Cardiac muscle cell (in vitro differentiated cells and primary cell): Measurements from ENCODE around the gene SGK1. TPM values are rescaled to one million over a fixed set of nuclear protein-coding genes. Genes with fewer than 3 reads are reported as not detected.
"Not testable (repeated sequence)": the region's sequence is repeated elsewhere in the genome, so short reads cannot be mapped to it uniquely, and the experiment has no call there.

Source experiments
- DNase-seq, 2 donors: peaks; one replicate each; pipeline versions ENCODE4 v3.0.0 to v3.0.0-alpha.2; 2010 to 2017; ENCODE audit warnings: low read depth in 1 of 2, low spot score in 1 of 2
- H3K27ac ChIP-seq: fragments of 200-600 bp; sonication (generic); 2 replicates; pipeline ENCODE4 v1.5.1; 2016
- H3K27me3 ChIP-seq: fragments of 200-600 bp; sonication (generic); 2 replicates; pipeline ENCODE4 v1.6.0; 2016; ENCODE audit warnings: control low read depth
- H3K36me3 ChIP-seq: fragments of 200-600 bp; sonication (generic); 2 replicates; pipeline ENCODE4 v1.5.1; 2016; ENCODE audit warnings: control low read depth
- H3K4me1 ChIP-seq: fragments of 200-600 bp; sonication (generic); 2 replicates; pipeline ENCODE4 v1.8.1; 2017; ENCODE audit warnings: low read depth, mild to moderate bottlenecking, mixed run types
- H3K4me3 ChIP-seq: fragments of 200-600 bp; sonication (generic); 2 replicates; pipeline ENCODE4 v1.5.1; 2016; ENCODE audit warnings: mild to moderate bottlenecking
- H3K9me3 ChIP-seq: fragments of 200-600 bp; sonication (generic); 2 replicates; pipeline ENCODE4 v1.5.1; 2017; ENCODE audit warnings: low read depth, mild to moderate bottlenecking, control low read depth
- polyA plus RNA-seq: library from polyadenylated mRNA; unstranded; fragments of >200 nt; fragmentation: Nextera tagmentation; extraction: Ambion mirVana; gene quantifications from 2 replicates; pipeline ENCODE4 v1.2.1, GENCODE V29; 2016
- total RNA-seq: library from RNA; depleted of rRNA; stranded (reverse); fragments of >200 nt; gene quantifications from 2 replicates; pipeline ENCODE4 v1.2.3, GENCODE V29; 2016
- TF ChIP-seq, protein P1 (sequence below): IDR thresholded peaks from 2 replicates; pipeline ENCODE4 v1.5.1; 2012; ENCODE audit warnings: low read depth, mild to moderate bottlenecking, low read length

The SGK1 gene
- total and polyA plus RNA-seq, 2 experiments from 2014 or later = 5.3 to 7.7 TPM

DNA sequence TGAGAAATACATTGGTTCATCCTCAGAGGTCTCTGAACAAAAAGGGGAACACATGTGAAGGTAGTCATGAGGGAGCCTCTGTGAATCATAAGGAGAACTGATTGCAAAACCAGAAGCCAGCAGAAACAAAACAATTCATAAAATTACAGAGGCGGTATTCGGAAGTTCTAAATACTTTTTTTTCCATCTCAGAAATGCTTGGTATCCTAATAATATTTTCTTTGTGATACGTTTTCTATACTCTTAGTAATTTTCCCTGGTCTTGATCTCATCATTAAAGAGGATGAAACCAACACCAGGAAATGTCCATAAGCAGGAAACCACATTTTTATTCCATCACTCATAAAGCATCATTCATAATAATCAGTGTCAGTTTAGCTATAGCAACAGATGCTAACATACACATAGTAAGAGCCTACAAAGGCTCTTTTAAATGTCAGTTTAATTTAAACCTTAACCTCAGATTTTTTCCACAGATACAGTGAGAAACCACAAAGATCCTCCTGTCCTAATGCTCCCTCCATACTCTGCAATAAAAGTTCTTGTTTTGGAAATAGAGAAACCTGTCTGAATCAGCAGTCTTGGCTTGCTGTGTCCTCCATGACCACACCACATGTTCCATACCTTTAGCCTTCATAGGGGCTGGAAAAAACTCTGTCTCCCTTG lies 29.2 kb downstream of the SGK1 start:
- DNase-seq = peak in 1 of 2 donors; percentile 87
- TF ChIP-seq, protein P1, sequence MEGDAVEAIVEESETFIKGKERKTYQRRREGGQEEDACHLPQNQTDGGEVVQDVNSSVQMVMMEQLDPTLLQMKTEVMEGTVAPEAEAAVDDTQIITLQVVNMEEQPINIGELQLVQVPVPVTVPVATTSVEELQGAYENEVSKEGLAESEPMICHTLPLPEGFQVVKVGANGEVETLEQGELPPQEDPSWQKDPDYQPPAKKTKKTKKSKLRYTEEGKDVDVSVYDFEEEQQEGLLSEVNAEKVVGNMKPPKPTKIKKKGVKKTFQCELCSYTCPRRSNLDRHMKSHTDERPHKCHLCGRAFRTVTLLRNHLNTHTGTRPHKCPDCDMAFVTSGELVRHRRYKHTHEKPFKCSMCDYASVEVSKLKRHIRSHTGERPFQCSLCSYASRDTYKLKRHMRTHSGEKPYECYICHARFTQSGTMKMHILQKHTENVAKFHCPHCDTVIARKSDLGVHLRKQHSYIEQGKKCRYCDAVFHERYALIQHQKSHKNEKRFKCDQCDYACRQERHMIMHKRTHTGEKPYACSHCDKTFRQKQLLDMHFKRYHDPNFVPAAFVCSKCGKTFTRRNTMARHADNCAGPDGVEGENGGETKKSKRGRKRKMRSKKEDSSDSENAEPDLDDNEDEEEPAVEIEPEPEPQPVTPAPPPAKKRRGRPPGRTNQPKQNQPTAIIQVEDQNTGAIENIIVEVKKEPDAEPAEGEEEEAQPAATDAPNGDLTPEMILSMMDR = no peak
- Histone ChIP-seq H3K9me3 (no peaks in the 10 kb centered on the region), H3K4me3 (no peak overlapping the region), H3K4me1 (no peaks in the 10 kb centered on the region), H3K27me3 (no peaks in the 10 kb centered on the region), H3K27ac (no peak overlapping the region), H3K36me3 (no peaks in the 10 kb centered on the region)

GRCh38 chr6:134287859-134288537 lies 29.9 kb downstream of the SGK1 start:
- no peaks in the 10 kb centered on the region for H3K36me3 ChIP-seq
- no peak overlapping the region for H3K4me3 ChIP-seq
- H3K27me3 ChIP-seq = no peaks in the 10 kb centered on the region
- H3K27ac ChIP-seq = no peak overlapping the region
- TF ChIP-seq, protein P1 = no peak
- H3K4me1 ChIP-seq = no peaks in the 10 kb centered on the region
- H3K9me3 ChIP-seq = no peaks in the 10 kb centered on the region
- DNase-seq = peak in 1 of 2 donors; percentile 43

DNA sequence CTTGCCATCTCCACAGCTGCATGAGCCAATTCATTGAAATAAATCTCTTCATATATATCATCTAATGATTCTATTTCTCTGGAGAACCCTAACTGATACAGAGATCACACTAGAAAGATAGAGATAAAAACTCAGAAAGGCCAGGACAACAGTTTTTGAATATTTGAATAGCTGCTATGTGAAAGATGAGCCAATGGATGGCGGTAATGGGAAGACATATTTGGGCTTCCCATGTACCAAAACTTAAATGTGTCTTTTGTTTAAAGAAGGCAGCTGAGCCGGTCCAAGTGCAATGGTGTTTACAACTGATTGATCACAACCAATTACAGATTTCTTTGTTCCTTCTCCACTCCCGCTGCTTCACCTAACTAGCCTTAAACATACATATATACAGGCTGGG lies 35.1 kb downstream of the SGK1 start:
- TF ChIP-seq, protein P1 = peak; percentile 10
- no peaks in the 10 kb centered on the region for H3K27me3 ChIP-seq
- no peaks in the 10 kb centered on the region for H3K9me3 ChIP-seq
- DNase-seq = peak in 1 of 2 donors; percentile 19
- no peak overlapping the region for H3K4me3 ChIP-seq
- H3K36me3 ChIP-seq = no peaks in the 10 kb centered on the region
- H3K27ac ChIP-seq = no peak overlapping the region
- no peaks in the 10 kb centered on the region for H3K4me1 ChIP-seq

GRCh38 chr6:134281388-134281787 lies 36.5 kb downstream of the SGK1 start:
- DNase-seq = no peak
- Histone ChIP-seq H3K27me3 (no peaks in the 10 kb centered on the region), H3K9me3 (no peaks in the 10 kb centered on the region), H3K27ac (no peak overlapping the region), H3K4me3 (no peak overlapping the region), H3K4me1 (no peaks in the 10 kb centered on the region), H3K36me3 (no peaks in the 10 kb centered on the region)
- TF ChIP-seq, protein P1 = no peak

GRCh38 chr6:134278000-134278399 lies 39.9 kb downstream of the SGK1 start:
- DNase-seq = no peak
- Histone ChIP-seq H3K4me1 (no peaks in the 10 kb centered on the region), H3K27me3 (no peaks in the 10 kb centered on the region), H3K4me3 (no peak overlapping the region), H3K36me3 (no peaks in the 10 kb centered on the region), H3K9me3 (no peaks in the 10 kb centered on the region), H3K27ac (no peak overlapping the region)
- TF ChIP-seq, protein P1 = no peak

- not testable (repeated sequence) for H3K27me3 ChIP-seq, H3K4me1 ChIP-seq, H3K4me3 ChIP-seq, H3K9me3 ChIP-seq, H3K27ac ChIP-seq, DNase-seq, H3K36me3 ChIP-seq
Observed at GRCh38 chr6:134276891-134277377, 41.0 kb downstream of the SGK1 start.
